ENCODE results near the gene HES1. TPM values are rescaled to one million over a fixed set of nuclear protein-coding genes. Genes with fewer than 3 reads are reported as not detected.

The HES1 gene
- total RNA-seq, 1 donor from 2014 or later = 99.9 TPM

DNA sequence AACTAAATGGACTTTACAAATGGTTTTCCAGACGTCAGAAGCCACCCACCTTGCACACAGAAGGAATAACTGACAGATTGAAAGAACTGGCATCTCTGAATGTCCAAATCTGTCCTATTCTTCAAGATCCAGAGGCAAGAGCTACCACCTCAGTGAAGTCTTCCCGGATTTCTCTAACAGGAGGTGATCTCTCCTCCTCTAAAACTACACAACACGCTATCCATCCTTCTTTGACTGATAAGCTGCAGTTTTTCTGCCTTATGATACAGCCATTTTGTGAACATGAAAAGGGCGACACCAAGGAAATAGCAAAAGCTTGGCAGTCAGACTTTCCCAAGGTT is 37.1 kb upstream of the HES1 start:
- DNase-seq (ENCODE audit: low spot score in 2 of 2, unreplicated experiment in 2 of 2) = no peak
- H3K4me3 Mint-ChIP-seq = no peak overlapping the region
- no peaks in the 10 kb centered on the region for H3K9me3 Mint-ChIP-seq
- H3K27me3 Mint-ChIP-seq (ENCODE audit: low read depth) = peaks cover 10% of the 10 kb centered on the region
- no peaks in the 10 kb centered on the region for H3K36me3 Mint-ChIP-seq
- H3K4me1 Mint-ChIP-seq = peaks cover 18% of the 10 kb centered on the region
- H3K27ac Mint-ChIP-seq = no peak overlapping the region
- TF ChIP-seq, protein P1, sequence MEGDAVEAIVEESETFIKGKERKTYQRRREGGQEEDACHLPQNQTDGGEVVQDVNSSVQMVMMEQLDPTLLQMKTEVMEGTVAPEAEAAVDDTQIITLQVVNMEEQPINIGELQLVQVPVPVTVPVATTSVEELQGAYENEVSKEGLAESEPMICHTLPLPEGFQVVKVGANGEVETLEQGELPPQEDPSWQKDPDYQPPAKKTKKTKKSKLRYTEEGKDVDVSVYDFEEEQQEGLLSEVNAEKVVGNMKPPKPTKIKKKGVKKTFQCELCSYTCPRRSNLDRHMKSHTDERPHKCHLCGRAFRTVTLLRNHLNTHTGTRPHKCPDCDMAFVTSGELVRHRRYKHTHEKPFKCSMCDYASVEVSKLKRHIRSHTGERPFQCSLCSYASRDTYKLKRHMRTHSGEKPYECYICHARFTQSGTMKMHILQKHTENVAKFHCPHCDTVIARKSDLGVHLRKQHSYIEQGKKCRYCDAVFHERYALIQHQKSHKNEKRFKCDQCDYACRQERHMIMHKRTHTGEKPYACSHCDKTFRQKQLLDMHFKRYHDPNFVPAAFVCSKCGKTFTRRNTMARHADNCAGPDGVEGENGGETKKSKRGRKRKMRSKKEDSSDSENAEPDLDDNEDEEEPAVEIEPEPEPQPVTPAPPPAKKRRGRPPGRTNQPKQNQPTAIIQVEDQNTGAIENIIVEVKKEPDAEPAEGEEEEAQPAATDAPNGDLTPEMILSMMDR (IDR thresholded peaks at IDR 0.05; ENCODE audit: unreplicated experiment) = no peak

DNA sequence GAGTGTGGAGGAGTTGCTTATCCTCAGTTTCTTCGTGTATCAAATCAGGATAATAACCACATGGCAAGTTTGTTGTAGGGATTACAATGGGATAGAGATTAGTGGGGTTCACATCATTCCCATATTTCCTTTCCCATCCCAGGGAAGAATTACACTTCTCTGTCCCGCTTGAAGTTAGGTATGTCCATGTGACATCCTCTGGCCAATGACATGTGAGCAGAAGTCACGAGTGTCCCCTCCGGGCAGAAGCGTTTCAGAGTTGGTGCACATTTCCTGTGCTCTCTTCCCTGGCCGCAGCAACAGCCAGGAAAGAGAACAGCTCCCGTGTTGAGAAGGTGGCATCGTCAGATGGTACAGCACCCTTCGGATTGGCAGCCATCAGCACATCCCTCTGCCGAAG is 36.7 kb upstream of the HES1 start:
- Mint-ChIP-seq H3K27ac (no peak overlapping the region), H3K27me3 (ENCODE audit: low read depth) (peaks cover 10% of the 10 kb centered on the region), H3K4me1 (peaks cover 19% of the 10 kb centered on the region), H3K36me3 (no peaks in the 10 kb centered on the region), H3K9me3 (no peaks in the 10 kb centered on the region), H3K4me3 (no peak overlapping the region)
- TF ChIP-seq, protein P1 (IDR thresholded peaks at IDR 0.05; ENCODE audit: unreplicated experiment) = no peak
- DNase-seq (ENCODE audit: low spot score in 2 of 2, unreplicated experiment in 2 of 2) = no peak

DNA sequence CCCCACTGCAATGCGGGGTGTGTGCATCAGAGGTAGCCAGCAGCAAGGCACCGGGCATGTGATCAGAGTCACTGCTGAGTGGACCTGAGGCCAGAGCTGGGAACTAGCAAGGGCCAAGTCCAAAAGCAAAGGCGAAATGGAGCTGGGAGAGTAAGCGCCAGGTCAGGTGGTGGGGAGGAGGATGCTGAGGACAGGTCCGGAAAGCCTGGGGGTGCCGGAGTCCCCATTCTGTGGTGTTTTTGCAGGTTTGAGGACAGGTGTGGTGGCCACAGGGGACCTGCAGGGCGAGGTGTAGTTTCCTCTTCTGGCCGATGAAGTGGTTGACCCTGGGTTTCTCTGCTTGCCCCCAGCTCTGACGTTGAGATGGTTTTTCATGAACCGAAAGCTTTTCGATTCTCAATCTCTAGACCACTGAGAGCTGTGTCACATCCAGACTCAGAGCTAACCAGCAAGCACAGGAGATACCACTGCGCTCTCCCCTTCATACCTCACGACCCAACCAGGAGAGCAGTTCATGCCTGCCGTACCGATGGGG is 35.0 kb upstream of the HES1 start:
- H3K27me3 Mint-ChIP-seq (ENCODE audit: low read depth) = peaks cover 10% of the 10 kb centered on the region
- no peak overlapping the region for H3K27ac Mint-ChIP-seq
- H3K4me1 Mint-ChIP-seq = peaks cover 20% of the 10 kb centered on the region
- no peaks in the 10 kb centered on the region for H3K36me3 Mint-ChIP-seq
- H3K4me3 Mint-ChIP-seq = no peak overlapping the region
- TF ChIP-seq, protein P1 (IDR thresholded peaks at IDR 0.05; ENCODE audit: unreplicated experiment) = no peak
- DNase-seq (ENCODE audit: low spot score in 2 of 2, unreplicated experiment in 2 of 2) = no peak
- H3K9me3 Mint-ChIP-seq = no peaks in the 10 kb centered on the region

DNA sequence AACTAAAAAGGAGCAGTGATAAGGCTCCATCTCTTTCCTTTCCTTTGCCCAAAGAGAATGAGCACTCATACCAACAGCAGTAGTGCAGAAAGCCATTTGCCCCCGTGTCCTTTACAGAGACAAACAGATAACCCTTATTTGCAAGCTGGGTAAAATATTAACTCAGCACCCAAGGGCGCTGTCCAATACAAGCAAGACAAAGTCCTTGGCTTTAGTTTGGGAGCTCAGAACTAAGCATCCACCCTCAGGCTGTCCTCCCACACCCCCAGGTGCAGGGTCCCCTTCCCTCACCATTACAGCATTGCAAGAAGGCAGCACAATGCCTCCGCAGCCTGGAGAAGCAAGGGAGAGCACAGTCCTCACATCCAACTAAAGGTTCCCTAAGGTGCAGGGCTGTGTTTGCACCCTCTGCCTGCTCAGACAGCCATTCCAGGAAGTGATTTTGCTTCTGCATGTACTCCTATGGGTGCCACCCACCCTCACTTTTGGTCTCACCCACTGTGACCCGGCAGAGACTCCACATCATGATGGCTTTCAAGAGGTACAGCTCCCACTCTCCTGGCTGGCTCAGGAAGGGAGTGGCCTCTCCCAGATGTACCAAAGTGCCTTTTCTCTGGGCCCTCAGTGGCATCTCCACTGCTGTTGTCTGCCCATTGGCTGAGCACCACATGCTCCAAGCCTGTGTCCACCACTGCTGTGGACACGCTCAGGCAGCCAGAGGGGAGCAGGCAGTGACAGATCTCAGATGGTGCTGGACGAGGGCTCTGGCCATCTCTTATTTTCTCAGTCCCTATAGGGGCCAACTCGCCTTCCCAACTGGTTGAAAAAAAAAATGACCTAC is 34.1 kb upstream of the HES1 start:
- DNase-seq (ENCODE audit: low spot score in 2 of 2, unreplicated experiment in 2 of 2) = no peak
- no peaks in the 10 kb centered on the region for H3K36me3 Mint-ChIP-seq
- H3K27ac Mint-ChIP-seq = no peak overlapping the region
- TF ChIP-seq, protein P1 (IDR thresholded peaks at IDR 0.05; ENCODE audit: unreplicated experiment) = no peak
- H3K9me3 Mint-ChIP-seq = no peaks in the 10 kb centered on the region
- no peak overlapping the region for H3K4me3 Mint-ChIP-seq
- H3K27me3 Mint-ChIP-seq (ENCODE audit: low read depth) = peaks cover 10% of the 10 kb centered on the region
- H3K4me1 Mint-ChIP-seq = peaks cover 19% of the 10 kb centered on the region

DNA sequence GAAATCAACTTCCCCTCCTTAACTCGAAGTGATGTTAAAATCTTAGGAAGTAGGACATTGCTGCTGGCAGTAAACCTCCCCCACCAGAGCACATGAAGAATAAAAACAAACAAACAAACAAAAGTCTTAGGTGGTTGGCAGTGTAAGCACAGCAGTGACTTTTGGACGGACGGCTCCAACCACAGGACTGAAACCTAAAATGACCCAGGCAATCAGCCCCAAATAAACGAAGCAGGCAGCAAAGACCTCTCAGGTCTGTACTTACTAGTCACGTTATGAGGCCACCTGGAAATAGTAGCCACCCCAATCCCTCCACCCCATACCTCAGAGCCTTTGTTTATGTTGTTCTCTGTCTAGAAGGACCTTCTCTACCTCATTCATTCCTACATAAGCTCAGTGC is 33.5 kb upstream of the HES1 start:
- no peaks in the 10 kb centered on the region for H3K36me3 Mint-ChIP-seq
- TF ChIP-seq, protein P1 (IDR thresholded peaks at IDR 0.05; ENCODE audit: unreplicated experiment) = no peak
- no peak overlapping the region for H3K27ac Mint-ChIP-seq
- no peak for DNase-seq (ENCODE audit: low spot score in 2 of 2, unreplicated experiment in 2 of 2)
- H3K27me3 Mint-ChIP-seq (ENCODE audit: low read depth) = peaks cover 10% of the 10 kb centered on the region
- H3K4me3 Mint-ChIP-seq = no peak overlapping the region
- peaks cover 14% of the 10 kb centered on the region for H3K4me1 Mint-ChIP-seq
- H3K9me3 Mint-ChIP-seq = no peaks in the 10 kb centered on the region
